SK-N-MC (cell line): ENCODE results near the gene GRK6.

Experiments used
- DNase-seq: peaks from one replicate; pipeline ENCODE4 v3.0.0-alpha.2; 2011; ENCODE audit warnings: low read depth, low spot score
- H3K27ac ChIP-seq: fragments of 200-600 bp; sonication (generic); 2 replicates; pipeline ENCODE4 v1.5.1; 2016; ENCODE audit warnings: mixed run types
- H3K36me3 ChIP-seq: fragments of 200-600 bp; sonication (generic); 2 replicates; pipeline ENCODE4 v1.6.1; 2017; ENCODE audit warnings: antibody characterized with exemption, low read length, mixed read lengths; ENCODE audit not compliant: insufficient read depth
- H3K4me3 ChIP-seq: fragments of 200-600 bp; sonication (generic); 2 replicates; pipeline ENCODE4 v1.5.1; 2016
- H3K9ac ChIP-seq: fragments of 200-600 bp; sonication (generic); 2 replicates; pipeline ENCODE4 v1.8.0; 2017; ENCODE audit warnings: mixed run types, mixed read lengths; ENCODE audit not compliant: insufficient read length
- H3K9me3 ChIP-seq: fragments of 200-600 bp; sonication (generic); 2 replicates; pipeline ENCODE4 v1.6.1; 2017; ENCODE audit warnings: low read depth, mild to moderate bottlenecking, antibody characterized with exemption, low read length, moderate library complexity, mixed read lengths
- EZH2 ChIP-seq: fragments of 200-600 bp; sonication (generic); IDR thresholded peaks from one replicate; pipeline ENCODE4 v1.6.1; 2017; ENCODE audit warnings: antibody characterized with exemption
- FOXP2 ChIP-seq: optimal IDR thresholded peaks from 2 replicates; pipeline ENCODE3; 2011; ENCODE audit warnings: mild to moderate bottlenecking, moderate library complexity; ENCODE audit not compliant: insufficient read depth; ENCODE audit errors: extremely low read length, control extremely low read depth
- POLR2AphosphoS5 ChIP-seq: IDR thresholded peaks from 2 replicates; pipeline ENCODE4 v1.6.1; 2012; ENCODE audit warnings: mild to moderate bottlenecking, low read depth, low read length, borderline replicate concordance

GRK6 gene

DNA sequence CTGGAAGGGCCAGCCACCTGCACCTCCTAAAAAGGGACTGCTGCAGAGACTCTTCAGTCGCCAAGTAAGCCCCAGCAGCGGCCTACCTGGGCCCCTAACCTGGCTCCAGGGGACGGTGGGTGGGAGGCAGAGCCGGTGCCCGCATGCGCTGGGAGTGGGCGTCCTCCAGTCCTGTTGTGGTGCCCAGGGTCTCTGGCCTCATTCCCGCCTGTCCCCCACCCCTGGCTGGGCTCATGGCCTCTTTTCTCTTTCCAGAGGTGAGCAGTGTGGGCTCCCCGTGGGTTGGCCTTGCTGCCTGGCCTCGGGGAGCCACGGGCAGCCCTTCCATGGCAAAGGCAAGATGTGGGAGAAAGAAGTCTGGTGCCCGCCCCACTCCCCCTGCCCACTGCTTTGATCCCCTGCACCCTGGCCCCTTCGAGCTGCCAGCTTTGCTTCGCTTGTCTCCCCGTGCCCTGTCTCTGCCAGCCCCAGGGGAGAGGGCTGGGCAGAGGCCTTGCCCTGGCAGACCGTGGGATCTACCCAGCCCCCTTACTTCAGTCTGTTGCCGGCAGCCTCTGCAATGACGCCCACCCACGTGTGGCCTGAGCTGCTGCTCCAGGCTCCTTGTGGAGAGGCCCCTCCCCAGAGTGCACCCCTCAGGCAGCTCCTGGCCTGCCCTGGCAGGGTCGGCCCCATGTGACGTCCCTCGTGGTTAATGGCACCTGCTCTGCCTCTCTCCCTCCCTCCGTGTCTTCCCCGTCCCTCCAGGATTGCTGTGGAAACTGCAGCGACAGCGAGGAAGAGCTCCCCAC, 14.7 kb downstream of the GRK6 start:
- no peak overlapping the region for H3K4me3 ChIP-seq
- H3K36me3 ChIP-seq, result no peaks in the 10 kb centered on the region
- no peak overlapping the region for H3K27ac ChIP-seq
- no peak for DNase-seq
- no peak overlapping the region for H3K9ac ChIP-seq
- H3K9me3 ChIP-seq, result no peaks in the 10 kb centered on the region
- TF ChIP-seq POLR2AphosphoS5 (no peak), EZH2 (no peak), FOXP2 (no peak)

DNA sequence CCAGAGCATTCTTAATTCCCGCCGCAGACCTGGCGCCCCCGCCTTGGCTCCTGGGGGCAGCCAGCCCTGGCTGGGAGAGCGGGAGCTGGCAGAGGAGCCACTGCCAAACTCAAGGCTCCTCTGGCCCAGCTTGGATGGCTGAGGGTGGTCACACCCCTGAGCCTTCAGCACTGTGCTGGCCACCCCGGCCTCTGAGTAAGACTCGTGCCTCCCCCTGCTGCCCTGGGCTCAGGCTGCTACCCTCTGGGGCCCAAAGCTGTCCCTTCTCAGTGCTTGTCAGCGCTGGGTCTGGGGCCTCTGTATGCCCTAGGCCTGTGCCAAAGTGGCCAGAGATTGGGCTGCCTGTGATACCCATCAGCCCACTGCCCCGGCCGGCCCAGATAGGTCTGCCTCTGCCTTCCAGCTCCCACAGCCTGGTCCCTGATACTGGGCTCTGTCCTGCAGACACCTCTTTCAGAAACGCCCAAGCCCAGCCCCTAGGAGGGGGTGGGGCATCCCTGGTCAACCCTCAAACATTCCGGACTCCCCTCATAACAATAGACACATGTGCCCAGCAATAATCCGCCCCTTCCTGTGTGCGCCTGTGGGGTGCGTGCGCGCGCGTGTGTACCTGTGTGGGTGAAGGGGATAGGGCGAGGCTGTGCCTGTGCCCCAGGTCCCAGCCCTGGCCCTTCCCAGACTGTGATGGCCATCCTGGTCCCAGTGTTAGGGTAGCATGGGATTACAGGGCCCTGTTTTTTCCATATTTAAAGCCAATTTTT, 15.8 kb downstream of the GRK6 start:
- Histone ChIP-seq H3K9me3 (no peaks in the 10 kb centered on the region), H3K9ac (no peak overlapping the region), H3K27ac (no peak overlapping the region), H3K36me3 (no peaks in the 10 kb centered on the region), H3K4me3 (no peak overlapping the region)
- no peak for DNase-seq
- TF ChIP-seq FOXP2, result no peak

DNA sequence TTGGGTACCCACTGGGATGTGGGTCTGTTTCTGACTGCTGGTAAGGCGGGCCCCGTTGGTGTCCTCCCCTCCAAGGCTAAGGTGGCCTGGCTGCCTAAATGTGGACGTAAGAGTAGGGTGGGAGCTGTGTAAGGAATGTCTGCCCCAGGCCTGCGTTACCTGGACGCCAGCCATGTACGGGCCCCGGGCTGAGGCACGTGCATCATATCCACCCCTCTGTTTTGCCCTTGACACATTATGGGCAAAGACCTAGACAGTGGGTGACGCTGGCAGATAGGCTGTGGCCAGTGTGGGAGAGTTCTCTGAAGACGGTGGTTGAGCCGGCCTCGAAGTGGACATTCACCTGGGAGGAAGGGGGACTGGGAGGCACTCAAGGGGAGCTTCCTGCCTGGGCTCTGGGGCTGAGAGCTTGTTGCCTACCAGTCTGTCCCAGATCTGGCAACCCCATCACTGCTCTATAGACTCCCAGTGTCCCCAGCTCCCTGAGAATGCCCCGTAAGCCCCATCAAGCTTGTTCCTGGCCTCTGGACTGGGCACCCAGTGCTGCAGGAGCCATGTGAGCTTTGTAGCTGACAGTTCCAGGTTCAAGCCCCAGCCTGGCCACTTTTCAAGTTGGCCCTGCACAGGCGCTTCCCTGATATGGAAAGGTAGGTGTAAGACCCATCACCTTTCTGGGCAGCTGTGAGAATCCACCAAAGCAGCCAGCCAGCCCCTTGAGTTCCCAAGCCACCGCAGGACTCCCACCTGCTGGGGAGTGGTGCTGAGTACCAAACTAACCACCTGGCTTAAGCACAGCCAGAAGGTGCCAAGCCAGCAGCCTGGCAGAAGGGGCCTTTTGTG, 16.9 kb downstream of the GRK6 start:
- TF ChIP-seq POLR2AphosphoS5, result no peak
- TF ChIP-seq EZH2, result no peak
- TF ChIP-seq FOXP2, result no peak
- H3K36me3 ChIP-seq, result no peaks in the 10 kb centered on the region
- no peaks in the 10 kb centered on the region for H3K9me3 ChIP-seq
- no peak overlapping the region for H3K4me3 ChIP-seq
- DNase-seq, result no peak
- no peak overlapping the region for H3K9ac ChIP-seq
- no peak overlapping the region for H3K27ac ChIP-seq

GRCh38 chr5:177444106-177445051, 17.9 kb downstream of the GRK6 start:
- H3K36me3 ChIP-seq, result no peaks in the 10 kb centered on the region
- H3K9me3 ChIP-seq, result no peaks in the 10 kb centered on the region
- TF ChIP-seq EZH2 (no peak), POLR2AphosphoS5 (no peak; the same call in none of the 2 replicates), FOXP2 (no peak)
- no peak overlapping the region for H3K9ac ChIP-seq
- no peak for DNase-seq
- no peak overlapping the region for H3K4me3 ChIP-seq
- H3K27ac ChIP-seq, result no peak overlapping the region

DNA sequence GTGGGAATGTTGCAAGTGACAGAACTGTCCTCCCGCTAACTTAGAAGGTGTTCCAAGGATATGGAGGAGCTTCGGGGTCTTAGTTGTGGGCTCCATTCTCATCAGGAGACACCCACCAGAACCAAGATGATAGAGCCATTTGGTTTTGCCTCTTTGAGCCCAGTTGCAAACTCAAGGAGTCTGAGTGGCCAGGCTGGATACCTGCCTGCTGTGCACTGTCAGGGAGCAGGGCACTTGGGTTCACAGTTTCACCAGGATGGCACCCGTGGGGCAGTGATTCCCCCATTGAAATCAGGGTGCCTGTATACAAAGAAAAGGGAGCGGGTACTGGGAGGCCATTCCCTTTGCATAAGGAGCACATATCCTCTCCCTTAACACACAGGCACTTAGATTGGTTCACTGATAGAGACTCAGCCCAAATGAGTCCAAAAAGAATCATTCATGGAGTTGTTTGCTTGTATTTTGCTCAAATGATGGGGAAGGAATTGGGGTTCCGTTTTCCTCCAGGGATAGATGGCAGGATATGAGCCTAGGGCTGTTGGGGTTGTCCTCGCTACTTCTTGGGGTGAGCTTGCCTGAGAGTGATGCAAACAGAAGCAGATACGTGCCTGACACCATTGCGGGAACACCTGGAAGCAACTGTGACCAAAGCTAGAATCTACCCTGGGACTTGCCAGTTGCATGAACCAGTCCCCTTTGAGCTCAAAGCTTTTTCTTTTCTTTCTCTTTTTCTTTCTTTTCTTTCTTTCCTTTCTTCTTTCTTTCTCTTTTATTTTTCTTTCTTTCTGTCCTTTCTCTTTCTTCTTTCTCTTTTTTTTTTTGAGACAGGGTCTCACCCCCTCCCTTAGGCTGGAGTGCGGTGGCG, 18.8 kb downstream of the GRK6 start:
- no peak for DNase-seq
- Histone ChIP-seq H3K9me3 (no peaks in the 10 kb centered on the region), H3K4me3 (peak overlapping the region; percentile 88), H3K27ac (no peak overlapping the region), H3K9ac (no peak overlapping the region), H3K36me3 (no peaks in the 10 kb centered on the region)
- TF ChIP-seq FOXP2 (no peak), POLR2AphosphoS5 (no peak), EZH2 (no peak)

DNA sequence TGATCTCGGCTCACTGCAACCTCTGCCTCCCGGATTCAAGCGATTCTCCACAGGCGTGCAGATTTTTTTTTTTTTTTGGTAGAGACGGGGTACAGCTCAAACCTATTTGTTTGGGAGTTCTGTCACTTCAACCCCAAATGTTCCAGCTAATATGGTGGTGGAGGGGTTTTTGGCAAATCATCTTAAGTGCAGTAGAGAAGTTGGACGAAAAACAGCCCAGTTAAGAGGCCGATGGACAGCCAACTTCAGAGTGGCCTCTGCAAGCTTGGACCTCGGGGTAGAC, 19.4 kb downstream of the GRK6 start:
- H3K4me3 ChIP-seq, result peak overlapping the region; percentile 88
- TF ChIP-seq EZH2 (no peak), POLR2AphosphoS5 (no peak), FOXP2 (no peak)
- H3K36me3 ChIP-seq, result no peaks in the 10 kb centered on the region
- no peak for DNase-seq
- H3K9ac ChIP-seq, result no peak overlapping the region
- no peaks in the 10 kb centered on the region for H3K9me3 ChIP-seq
- no peak overlapping the region for H3K27ac ChIP-seq
